IMR-90 (cell line): ENCODE measurements around the gene GLG1. TPM values are rescaled to one million over a fixed set of nuclear protein-coding genes. Genes with fewer than 3 reads are reported as not detected.

Experiments used
- ATAC-seq: fragments of 200-7000 bp; cut with Tn5 transposase; 2 replicates; pipeline ENCODE4 v1.9.1; 2020; ENCODE audit warnings: low read depth, mild to moderate bottlenecking, moderate library complexity
- BruUV-seq: library from RNA; stranded (reverse); fragments of 400-500 nt; replicated peaks from 2 replicates; lab custom pipeline; 2021; lab: Mats Ljungman, UMichigan
- CTCF ChIA-PET: fragments of 300-600 bp; formaldehyde crosslinking; extraction: SDS; loops from one replicate; lab custom pipeline; 2021; ENCODE audit warnings: antibody characterized with exemption; lab: Yijun Ruan, JAX
- POLR2A ChIA-PET: fragments of 300-600 bp; sonication (Branson Sonifier 250); formaldehyde crosslinking; loops from one replicate; lab custom pipeline; 2022; ENCODE audit warnings: antibody characterized with exemption; ENCODE audit not compliant: unreplicated experiment; lab: Charles Lee
- DNase-seq: peaks from one replicate; pipeline ENCODE4 v3.0.0; 2013
- H2AFZ ChIP-seq: replicated peaks from 2 replicates; pipeline ENCODE3; 2013; ENCODE audit warnings: low read length, mild to moderate bottlenecking; ENCODE audit not compliant: poor library complexity
- H2AK5ac ChIP-seq: 2 replicates; pipeline ENCODE4 v1.6.1; 2013; ENCODE audit warnings: low read depth, low read length, inconsistent platforms
- H2AK9ac ChIP-seq: replicated peaks from 2 replicates; pipeline ENCODE3; 2013; ENCODE audit warnings: mild to moderate bottlenecking, low read depth, low read length, moderate library complexity; ENCODE audit not compliant: poor library complexity
- H2BK120ac ChIP-seq: 2 replicates; pipeline ENCODE4 v1.6.1; 2013; ENCODE audit warnings: low read depth, low read length, inconsistent platforms
- H2BK15ac ChIP-seq: 3 replicates; pipeline ENCODE4 v1.6.1; 2013; ENCODE audit warnings: low read depth, low read length, inconsistent platforms
- H2BK20ac ChIP-seq: 2 replicates; pipeline ENCODE4 v1.6.1; 2013; ENCODE audit warnings: low read depth, mild to moderate bottlenecking, inconsistent platforms, low read length, moderate library complexity
- H2BK5ac ChIP-seq: 2 replicates; pipeline ENCODE4 v1.6.1; 2013; ENCODE audit warnings: mild to moderate bottlenecking, low read depth, low read length, inconsistent platforms; ENCODE audit not compliant: poor library complexity, severe bottlenecking
- H3K14ac ChIP-seq: replicated peaks from 2 replicates; pipeline ENCODE4 v1.6.1; 2013; ENCODE audit warnings: low read depth, low read length, inconsistent platforms
- H3K18ac ChIP-seq: 2 replicates; pipeline ENCODE4 v1.6.1; 2013; ENCODE audit warnings: low read depth, low read length, control low read depth
- H3K23ac ChIP-seq: 2 replicates; pipeline ENCODE4 v1.6.1; 2013; ENCODE audit warnings: low read depth, low read length, inconsistent platforms
- H3K27ac ChIP-seq: 2 replicates; pipeline ENCODE4 v1.5.1; 2013; ENCODE audit warnings: mild to moderate bottlenecking, control low read depth, low read length; ENCODE audit not compliant: insufficient read depth
- H3K27me3 ChIP-seq: 2 replicates; pipeline ENCODE4 v1.6.1; 2013; ENCODE audit warnings: low read length; ENCODE audit not compliant: control insufficient read depth, insufficient read depth
- H3K36me3 ChIP-seq: 2 replicates; pipeline ENCODE4 v1.6.1; 2013; ENCODE audit warnings: low read length, mixed read lengths; ENCODE audit not compliant: control insufficient read depth, insufficient read depth
- H3K4ac ChIP-seq: 2 replicates; pipeline ENCODE4 v1.6.1; 2013; ENCODE audit warnings: low read depth, low read length, inconsistent platforms
- H3K4me1 ChIP-seq: 2 replicates; pipeline ENCODE4 v1.6.1; 2013; ENCODE audit warnings: low read length, mixed read lengths; ENCODE audit not compliant: control insufficient read depth, insufficient read depth
- H3K4me2 ChIP-seq: 2 replicates; pipeline ENCODE4 v1.6.1; 2013; ENCODE audit warnings: low read depth, mild to moderate bottlenecking, control low read depth, low read length, moderate library complexity
- H3K4me3 ChIP-seq: 2 replicates; pipeline ENCODE4 v1.5.1; 2013; ENCODE audit warnings: low read depth, mild to moderate bottlenecking, control low read depth, low read length, moderate library complexity; ENCODE audit not compliant: insufficient read depth
- H3K56ac ChIP-seq: 2 replicates; pipeline ENCODE4 v1.6.1; 2013; ENCODE audit warnings: low read length, inconsistent platforms; ENCODE audit not compliant: insufficient read depth; ENCODE audit errors: extremely low read depth
- H3K79me1 ChIP-seq, 2 experiments: 2 replicates each; pipeline ENCODE4 v1.6.1; 2013; ENCODE audit warnings: low read length in 2 of 2, inconsistent platforms in 1 of 2, low read depth in 1 of 2
- H3K9ac ChIP-seq: 2 replicates; pipeline ENCODE4 v1.6.1; 2013; ENCODE audit warnings: low read depth, low read length, control low read depth
- H3K9me1 ChIP-seq: 2 replicates; pipeline ENCODE4 v1.6.1; 2013; ENCODE audit warnings: low read length, inconsistent platforms; ENCODE audit not compliant: insufficient read depth
- H3K9me3 ChIP-seq: 2 replicates; pipeline ENCODE4 v1.6.1; 2013; ENCODE audit warnings: low read length; ENCODE audit not compliant: control insufficient read depth, insufficient read depth
- H4K20me1 ChIP-seq: 2 replicates; pipeline ENCODE4 v1.6.1; 2013; ENCODE audit warnings: low read length, inconsistent platforms; ENCODE audit not compliant: insufficient read depth
- H4K5ac ChIP-seq: 2 replicates; pipeline ENCODE4 v1.6.1; 2013; ENCODE audit warnings: mild to moderate bottlenecking, low read depth, low read length, control low read depth
- H4K8ac ChIP-seq, 2 experiments: 2 replicates each; pipeline ENCODE4 v1.6.1; 2013; ENCODE audit warnings: low read depth in 2 of 2, low read length in 2 of 2, control low read depth in 1 of 2, inconsistent platforms in 1 of 2
- H4K91ac ChIP-seq: 2 replicates; pipeline ENCODE4 v1.6.1; 2013; ENCODE audit warnings: low read depth, low read length, inconsistent platforms; ENCODE audit not compliant: insufficient read depth
- CHD1 ChIP-seq: IDR thresholded peaks from 2 replicates; pipeline ENCODE4 v1.6.1; 2012; ENCODE audit warnings: low read depth, low read length, improper control_type of control experiment
- ELK1 ChIP-seq: fragments of 150-350 bp; IDR thresholded peaks from 2 replicates; pipeline ENCODE4 v1.6.1; 2016; ENCODE audit warnings: low read depth, mild to moderate bottlenecking, low read length, moderate library complexity, borderline replicate concordance
- MXI1 ChIP-seq: IDR thresholded peaks from 2 replicates; pipeline ENCODE4 v1.6.1; 2012; ENCODE audit warnings: low read depth, mild to moderate bottlenecking, low read length, moderate library complexity, borderline replicate concordance
- USF2 ChIP-seq: fragments of 150-350 bp; IDR thresholded peaks from 2 replicates; pipeline ENCODE4 v1.6.1; 2017; ENCODE audit warnings: mild to moderate bottlenecking, antibody characterized with exemption, low read length, low read depth
- WGBS, 2 experiments: methylation state at CpG; one replicate each; pipeline versions ENCODE4 v1.1.5 to v1.1.7; 2013; ENCODE audit warnings: missing lambda C conversion rate in 2 of 2; ENCODE audit not compliant: insufficient read length in 1 of 2; ENCODE audit errors: extremely low coverage in 2 of 2; 5-methylcytosine and 5-hydroxymethylcytosine counted together
- dilution Hi-C: fragments of 300-500 bp; cut with HindIII; formaldehyde crosslinking; loops from one replicate; pipeline ENCODE4 v1.14.3; 2018; ENCODE audit warnings: low sequenced_read_pairs; ENCODE audit not compliant: unreplicated experiment
- in situ Hi-C: fragments of 300-500 bp; cut with MboI; formaldehyde crosslinking; loops from 3 replicates; pipeline ENCODE4 v1.14.3; 2019; ENCODE audit warnings: low sequenced_read_pairs, inconsistent platforms, mixed read lengths
- intact Hi-C: fragments of 100-400 bp; cut with micrococcal nuclease; formaldehyde crosslinking; loops from 2 replicates; pipeline ENCODE4 v1.10.0; 2022
- polyA plus RNA-seq, 3 experiments: library from polyadenylated mRNA; depleted of rRNA; stranded (reverse); fragments of >200 nt; gene quantifications; 2 replicates each; pipeline ENCODE4 v1.2.3, GENCODE V29; 2012; ENCODE audit warnings: low replicate concordance in 1 of 3
- total RNA-seq: library from RNA; depleted of rRNA; stranded (reverse); fragments of >200 nt; gene quantifications from 2 replicates; pipeline ENCODE4 v1.2.3, GENCODE V29; 2012

Gene GLG1
- total and polyA plus RNA-seq, 2 of the 4 experiments (the other 2 are of a cell fraction) = 91.0 to 107 TPM

- H4K91ac ChIP-seq = no peak overlapping the region
- no peak for DNase-seq
- H4K8ac ChIP-seq = no peak overlapping the region
- H2BK20ac ChIP-seq = no peak overlapping the region
- H3K36me3 ChIP-seq = peaks cover 3% of the 10 kb centered on the region; the same call in 1 of the 2 replicates
- no peak overlapping the region for H3K4me3 ChIP-seq
- no peak for ATAC-seq
- no peak overlapping the region for H3K23ac ChIP-seq
- H3K4ac ChIP-seq = no peak overlapping the region
- H3K27me3 ChIP-seq = no peaks in the 10 kb centered on the region
- H3K9ac ChIP-seq = no peak overlapping the region
- no peak overlapping the region for H4K5ac ChIP-seq
- in situ Hi-C loops = loop anchor here (10.0 kb wide), 1 partner anchor 135 kb away; no protein-coding TSS in a partner anchor
- H3K9me3 ChIP-seq = no peaks in the 10 kb centered on the region
- intact Hi-C loops = no loop called here
- 0 out of 2 replicates have a peak, but pooled peaks cover 2% of the 10 kb centered on the region for H3K9me1 ChIP-seq
- dilution Hi-C loops = no loop called here
- no CpG with 5 or more reads among the region's 7 CpGs for WGBS, 2 experiments
- H3K79me1 ChIP-seq = no peaks in the 10 kb centered on the region
- no peak overlapping the region for H3K14ac ChIP-seq
- H4K20me1 ChIP-seq = no peaks in the 10 kb centered on the region
- no peak overlapping the region for H2BK5ac ChIP-seq
- no TSS peak for BruUV-seq
- no peaks in the 10 kb centered on the region for H3K4me1 ChIP-seq
- ChIA-PET CTCF (no interaction called here), POLR2A (no interaction called here)
- H2BK120ac ChIP-seq = no peak overlapping the region
- no peak overlapping the region for H3K18ac ChIP-seq
- no peak overlapping the region for H2AK9ac ChIP-seq
- H2AK5ac ChIP-seq = no peak overlapping the region
- no peak overlapping the region for H3K4me2 ChIP-seq
- no peak overlapping the region for H3K27ac ChIP-seq
- H2AFZ ChIP-seq = no peak overlapping the region
- TF ChIP-seq ELK1 (no peak), CHD1 (no peak), MXI1 (no peak), USF2 (no peak)
- no peak overlapping the region for H2BK15ac ChIP-seq
- H3K56ac ChIP-seq = no peak overlapping the region
Measured at GRCh38 chr16:74439685-74440084, 167.2 kb downstream of the GLG1 start.
